Fibroblast of lung (primary cell): Measurements from ENCODE around the gene EEIG1.

Source experiments
- EZH2 ChIP-seq: IDR thresholded peaks from 2 replicates; pipeline ENCODE4 v1.5.1; 2012; ENCODE audit warnings: low read length, control low read depth, mild to moderate bottlenecking; ENCODE audit errors: missing control alignments
- TF ChIP-seq, protein P1 (sequence below), 2 donors: IDR thresholded peaks in 1 of 2; conservative IDR thresholded peaks in 1 of 2; 1 replicate in 1 of 2; 2 replicates in 1 of 2; pipeline ENCODE4 v1.5.1; 2011 to 2012; ENCODE audit warnings: low read length in 2 of 2, control low read depth in 1 of 2, inconsistent platforms in 1 of 2, low read depth in 1 of 2, mild to moderate bottlenecking in 1 of 2

DNA sequence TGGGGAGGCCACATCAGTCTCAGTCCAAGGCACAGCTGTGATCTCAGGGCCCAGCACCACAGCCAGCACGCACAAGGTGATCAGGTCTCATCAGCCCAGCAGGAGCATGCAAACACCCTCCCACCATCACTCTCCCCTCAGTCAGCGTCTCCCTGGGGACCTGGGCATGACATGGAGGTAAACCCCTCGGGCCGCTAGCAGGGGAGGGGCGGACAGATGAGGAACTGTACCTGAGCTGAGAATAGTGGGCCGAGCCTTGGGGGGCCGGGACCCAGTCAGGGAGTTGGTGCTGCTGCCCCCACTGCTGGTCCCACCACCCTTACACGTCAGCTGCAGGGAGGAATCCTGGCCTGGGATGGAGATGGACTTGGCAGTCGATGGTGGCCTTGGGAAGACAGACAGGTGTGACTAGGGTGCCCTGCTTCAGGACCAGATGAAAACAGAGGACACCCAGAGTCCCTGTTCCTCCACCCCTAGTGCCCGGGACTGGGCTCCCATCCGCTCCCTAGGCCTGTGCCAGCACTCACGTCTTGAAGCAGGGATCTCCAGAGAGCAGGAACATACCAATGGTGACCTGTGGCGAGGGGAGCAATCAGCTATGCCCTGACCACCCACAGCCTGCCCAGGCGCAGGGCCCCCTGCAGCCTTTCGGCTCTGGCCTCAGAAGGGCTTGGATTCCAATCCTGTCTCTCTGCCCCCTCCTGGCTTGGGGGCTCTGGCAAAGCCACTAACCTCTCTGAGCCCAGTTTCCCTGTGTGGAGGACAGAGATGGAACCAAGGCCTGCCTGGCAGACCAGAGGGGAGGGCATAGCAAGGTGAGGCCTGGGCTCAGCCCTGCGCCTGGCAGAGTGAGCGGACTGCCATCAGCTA is 32.7 kb downstream of the EEIG1 start:
- TF ChIP-seq, protein P1, sequence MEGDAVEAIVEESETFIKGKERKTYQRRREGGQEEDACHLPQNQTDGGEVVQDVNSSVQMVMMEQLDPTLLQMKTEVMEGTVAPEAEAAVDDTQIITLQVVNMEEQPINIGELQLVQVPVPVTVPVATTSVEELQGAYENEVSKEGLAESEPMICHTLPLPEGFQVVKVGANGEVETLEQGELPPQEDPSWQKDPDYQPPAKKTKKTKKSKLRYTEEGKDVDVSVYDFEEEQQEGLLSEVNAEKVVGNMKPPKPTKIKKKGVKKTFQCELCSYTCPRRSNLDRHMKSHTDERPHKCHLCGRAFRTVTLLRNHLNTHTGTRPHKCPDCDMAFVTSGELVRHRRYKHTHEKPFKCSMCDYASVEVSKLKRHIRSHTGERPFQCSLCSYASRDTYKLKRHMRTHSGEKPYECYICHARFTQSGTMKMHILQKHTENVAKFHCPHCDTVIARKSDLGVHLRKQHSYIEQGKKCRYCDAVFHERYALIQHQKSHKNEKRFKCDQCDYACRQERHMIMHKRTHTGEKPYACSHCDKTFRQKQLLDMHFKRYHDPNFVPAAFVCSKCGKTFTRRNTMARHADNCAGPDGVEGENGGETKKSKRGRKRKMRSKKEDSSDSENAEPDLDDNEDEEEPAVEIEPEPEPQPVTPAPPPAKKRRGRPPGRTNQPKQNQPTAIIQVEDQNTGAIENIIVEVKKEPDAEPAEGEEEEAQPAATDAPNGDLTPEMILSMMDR (conservative IDR thresholded peaks at IDR 0.05 in 1 of 2, IDR thresholded peaks at IDR 0.05 in 1 of 2; ENCODE audit: low read depth in 1 of 2, low read length in 2 of 2): no peak
- no peak for TF ChIP-seq EZH2
